Testis (tissue), 2 donors: ENCODE measurements around the gene COA3.

Source experiments
- CTCF ChIP-seq, 3 experiments: fragments of 450-650 bp in 2 of 3; fragments of 200-600 bp in 1 of 3; sonication (generic) in 1 of 3; IDR thresholded peaks; one replicate each; pipeline ENCODE4 v1.5.1; 2016 to 2019; ENCODE audit warnings: antibody characterized with exemption in 3 of 3, mild to moderate bottlenecking in 2 of 3, moderate library complexity in 1 of 3
- POLR2A ChIP-seq: fragments of 450-650 bp; IDR thresholded peaks from one replicate; pipeline ENCODE4 v1.6.1; 2017; ENCODE audit warnings: antibody characterized with exemption, mild to moderate bottlenecking, moderate library complexity

- TF ChIP-seq POLR2A (no peak), CTCF (IDR thresholded peaks at IDR 0.05) (no peak)
Measured at GRCh38 chr17:42795465-42795864, 3.0 kb downstream of the COA3 start.
